K562 (cell line): ENCODE results near the gene SRP72. TPM values are rescaled to one million over a fixed set of nuclear protein-coding genes. Genes with fewer than 3 reads are reported as not detected.

Experiments
- ATAC-seq: fragments of 200-7000 bp; cut with Tn5 transposase; 3 replicates; pipeline ENCODE4 v1.9.1; 2020; ENCODE audit warnings: moderate library complexity
- BruUV-seq: library from RNA; stranded (reverse); fragments of 400-500 nt; replicated peaks from 2 replicates; lab custom pipeline; 2021; lab: Mats Ljungman, UMichigan
- CTCF ChIA-PET: fragments of 300-600 bp; formaldehyde crosslinking; extraction: SDS; loops from one replicate; lab custom pipeline; 2021; ENCODE audit warnings: low intra/inter-chr PET ratio; lab: Yijun Ruan, JAX
- POLR2A ChIA-PET: fragments of 300-600, 350-650 bp; sonication (Branson Sonifier 250); formaldehyde crosslinking; extraction: SDS; loops from one replicate; lab custom pipeline; 2021; ENCODE audit warnings: antibody characterized with exemption, inconsistent platforms; lab: Yijun Ruan, JAX
- DNase-seq, 4 experiments: peaks; one replicate each; pipeline versions ENCODE4 v3.0.0 to v3.0.0-alpha.2; 2011 to 2018; ENCODE audit warnings: low spot score in 3 of 4, mixed read lengths in 3 of 4; ENCODE audit errors: extremely low read depth in 1 of 4
- FAIRE-seq: peaks from 2 replicates; lab custom pipeline; 2011; peaks lifted over from hg19 to GRCh38; lab: Jason Lieb, UNC
- H2AFZ ChIP-seq: 2 replicates; pipeline ENCODE4 v1.6.0; 2011; ENCODE audit warnings: low read depth, low read length, control low read depth, inconsistent platforms
- H3K27ac ChIP-seq: fragments of 200-600 bp; 3 replicates; pipeline ENCODE4 v1.8.0; 2011; ENCODE audit warnings: low read depth, mild to moderate bottlenecking, control low read depth, inconsistent platforms, low read length, moderate library complexity, mixed read lengths; ENCODE audit errors: extremely low read depth
- H3K27me3 ChIP-seq, 2 experiments: fragments of 300-600 bp in 1 of 2; 2 replicates in 1 of 2; 3 replicates in 1 of 2; pipeline versions ENCODE4 v1.6.0 to v1.8.0; 2011; ENCODE audit warnings: inconsistent platforms in 2 of 2, low read length in 2 of 2, mild to moderate bottlenecking in 1 of 2, mixed read lengths in 1 of 2, moderate library complexity in 1 of 2; ENCODE audit not compliant: control insufficient read depth in 2 of 2, insufficient read depth in 2 of 2
- H3K36me3 ChIP-seq: fragments of 300-600 bp; 3 replicates; pipeline ENCODE4 v1.8.0; 2011; ENCODE audit warnings: mild to moderate bottlenecking, low read length, inconsistent platforms; ENCODE audit not compliant: control insufficient read depth, insufficient read depth
- H3K4me1 ChIP-seq, 2 experiments: fragments of 200-600 bp in 1 of 2; replicated peaks in 1 of 2; 2 replicates in 1 of 2; 3 replicates in 1 of 2; pipeline versions ENCODE4 v1.5.1 to v1.8.0; 2011; ENCODE audit warnings: inconsistent platforms in 2 of 2, low read length in 2 of 2, mild to moderate bottlenecking in 1 of 2, mixed read lengths in 1 of 2, moderate library complexity in 1 of 2; ENCODE audit not compliant: control insufficient read depth in 2 of 2, insufficient read depth in 2 of 2
- H3K4me2 ChIP-seq: 2 replicates; pipeline ENCODE4 v1.6.1; 2011; ENCODE audit warnings: low read length, control low read depth, inconsistent platforms, mixed read lengths; ENCODE audit not compliant: insufficient read depth
- H3K4me3 ChIP-seq: fragments of 200-600 bp; sonication (generic), shearing (Covaris generic); 2 replicates; pipeline ENCODE4 v1.5.1; 2016; ENCODE audit warnings: control low read depth, inconsistent platforms
- H3K79me2 ChIP-seq: fragments of 200-600 bp; 3 replicates; pipeline ENCODE4 v1.8.0; 2011; ENCODE audit warnings: low read length, inconsistent platforms; ENCODE audit not compliant: control insufficient read depth, insufficient read depth
- H3K9ac ChIP-seq, 2 experiments: 2 replicates each; pipeline versions ENCODE4 v1.6.0 to v1.6.1; 2011; ENCODE audit warnings: low read depth in 2 of 2, low read length in 2 of 2, control low read depth in 1 of 2, inconsistent platforms in 1 of 2, mild to moderate bottlenecking in 1 of 2, mixed read lengths in 1 of 2; ENCODE audit not compliant: insufficient read depth in 1 of 2
- H3K9me1 ChIP-seq: one replicate; pipeline ENCODE4 v1.6.0; 2011; ENCODE audit warnings: inconsistent platforms, mild to moderate bottlenecking, low read length, moderate library complexity; ENCODE audit not compliant: control insufficient read depth, insufficient read depth
- H3K9me3 ChIP-seq: replicated peaks from 2 replicates; pipeline ENCODE4 v1.5.1; 2011; ENCODE audit warnings: low read depth, low read length, inconsistent platforms; ENCODE audit not compliant: control insufficient read depth, insufficient read depth
- H4K20me1 ChIP-seq: replicated peaks from 2 replicates; pipeline ENCODE4 v1.6.1; 2011; ENCODE audit warnings: low read length, inconsistent platforms, mixed read lengths; ENCODE audit not compliant: control insufficient read depth, insufficient read depth
- CEBPG ChIP-seq, 3 experiments: fragments of 200-800 bp in 1 of 3; sonication (Bioruptor generic) in 1 of 3; sonication (generic) in 1 of 3; formaldehyde crosslinking in 1 of 3; IDR thresholded peaks in 2 of 3; conservative IDR thresholded peaks in 1 of 3; 2 replicates each; pipeline versions ENCODE4 v1.6.1 to v1.8.0; 2016 to 2022; ENCODE audit warnings: missing compliant biosample characterization in 2 of 3, missing genetic modification characterization in 2 of 3, mild to moderate bottlenecking in 1 of 3, missing genetic modification reagents in 1 of 3
- EP300 ChIP-seq: IDR thresholded peaks from 2 replicates; pipeline ENCODE4 v1.6.1; 2012; ENCODE audit warnings: low read length, improper control_type of control experiment
- POLR2H ChIP-seq: IDR thresholded peaks from 2 replicates; pipeline ENCODE4 v1.6.1; 2016; ENCODE audit warnings: missing genetic modification characterization, low read depth, mild to moderate bottlenecking, control low read depth, missing compliant biosample characterization, moderate library complexity
- ZNF584 ChIP-seq: fragments of 200-800 bp; sonication (Bioruptor generic); IDR thresholded peaks from 2 replicates; pipeline ENCODE4 v1.6.1; 2016; ENCODE audit warnings: low read depth, mild to moderate bottlenecking, missing genetic modification characterization, missing compliant biosample characterization
- ZNF668 ChIP-seq: fragments of 250-450 bp; sonication (Bioruptor Pico); IDR thresholded peaks from 2 replicates; pipeline ENCODE4 v1.8.0; 2022; ENCODE audit warnings: mild to moderate bottlenecking, inconsistent platforms
- WGBS: fragments of 100-300 bp; shearing (Covaris generic); methylation state at CpG from one replicate; pipeline ENCODE4 v1.1.6; 2016; ENCODE audit warnings: low coverage, mixed read lengths; ENCODE audit not compliant: insufficient coverage; ENCODE audit errors: missing lambda C conversion rate; 5-methylcytosine and 5-hydroxymethylcytosine counted together
- in situ Hi-C: fragments of 300-500 bp; cut with MboI; formaldehyde crosslinking; loops from 4 replicates; pipeline ENCODE4 v1.15.0; 2018; ENCODE audit warnings: inconsistent platforms, mixed read lengths
- intact Hi-C: fragments of 100-400 bp; cut with micrococcal nuclease; formaldehyde crosslinking; loops from 2 replicates; pipeline ENCODE4 v1.14.2; 2022
- polyA plus RNA-seq, 8 experiments: library from polyadenylated mRNA; depleted of rRNA in 4 of 8; stranded (reverse) in 5 of 8; unstranded in 3 of 8; fragments of >200 nt; fragmentation: Nextera tagmentation in 2 of 8; fragmentation: Illumina TruSeq in 1 of 8; extraction: Ambion mirVana in 2 of 8; extraction: Trizol in 1 of 8; gene quantifications; 2 replicates each; pipeline versions ENCODE4 v1.2.1 to v1.2.3, GENCODE V29; 2011 to 2014; ENCODE audit warnings: inconsistent platforms in 1 of 8, missing spikeins in 1 of 8
- total RNA-seq, 7 experiments: library from RNA; depleted of rRNA in 6 of 7; stranded (reverse); fragments of >200 nt in 6 of 7; fragmentation: Illumina TruSeq in 2 of 7; extraction: Trizol in 2 of 7; gene quantifications; 2 replicates each; pipeline versions ENCODE4 v1.2.1 to v1.2.3, GENCODE V29; 2011 to 2021; ENCODE audit warnings: low replicate concordance in 1 of 7
- TF ChIP-seq, protein P1 (sequence below), 2 experiments: fragments of 450-650 bp in 1 of 2; sonication (generic) in 1 of 2; formaldehyde crosslinking in 1 of 2; IDR thresholded peaks in 1 of 2; conservative IDR thresholded peaks in 1 of 2; 2 replicates each; pipeline versions ENCODE4 v1.6.1 to v1.8.1; 2016 to 2023; ENCODE audit warnings: mild to moderate bottlenecking in 2 of 2, moderate library complexity in 2 of 2, inconsistent platforms in 1 of 2, missing genetic modification reagents in 1 of 2
- TF ChIP-seq, protein P2 (sequence below): fragments of 250-450 bp; sonication (Bioruptor Pico); IDR thresholded peaks from 2 replicates; pipeline ENCODE4 v1.5.0; 2021; ENCODE audit warnings: mild to moderate bottlenecking, borderline replicate concordance
- TF ChIP-seq, protein P3 (sequence below), 2 experiments: fragments of 150-350 bp in 1 of 2; IDR thresholded peaks; 2 replicates each; pipeline ENCODE4 v1.6.1; 2012 to 2016; ENCODE audit warnings: low read depth in 2 of 2, low read length in 2 of 2, mild to moderate bottlenecking in 1 of 2, moderate library complexity in 1 of 2
- TF ChIP-seq, protein P4 (sequence below): fragments of 450-650 bp; formaldehyde crosslinking; IDR thresholded peaks from 2 replicates; pipeline ENCODE4 v1.4.0; 2022; ENCODE audit warnings: mild to moderate bottlenecking, moderate library complexity

SRP72 gene
- total and polyA plus RNA-seq, 9 of the 15 experiments (the other 6 are each of a cell fraction or from before 2014, with no cell fraction given): 124 to 341 (median 202) TPM

DNA sequence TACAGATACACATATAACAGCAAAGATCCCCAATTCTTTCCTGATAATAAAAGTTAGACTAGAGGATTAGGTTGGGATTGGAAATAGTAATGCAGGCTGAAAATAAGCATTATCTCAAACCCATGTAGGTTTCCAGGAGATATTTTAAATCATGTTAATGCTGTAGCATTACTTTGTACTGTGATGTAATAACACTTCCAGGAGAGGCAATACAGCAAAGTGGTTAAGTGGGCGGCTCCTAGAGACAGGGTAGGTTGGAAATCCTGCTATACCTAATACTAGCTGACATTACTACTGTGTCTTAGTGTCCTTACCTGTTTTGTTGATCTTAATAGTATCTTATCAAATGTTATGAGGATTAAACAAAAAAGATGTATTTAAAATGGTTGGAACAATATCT lies 21.7 kb upstream of the SRP72 start:
- Histone ChIP-seq H3K9me1 (no peaks in the 10 kb centered on the region), H3K27me3 (no peaks in the 10 kb centered on the region), H3K4me3 (no peak overlapping the region), H3K9ac (no peak overlapping the region), H3K4me2 (no peak overlapping the region), H4K20me1 (peaks cover 3% of the 10 kb centered on the region; the same call in 1 of the 2 replicates), H3K79me2 (peaks cover 78% of the 10 kb centered on the region), H3K4me1 (peaks cover 0 to 3% of the 10 kb centered on the region in 2 experiments; a peak in 2 of 5 replicates), H3K9me3 (no peaks in the 10 kb centered on the region), H3K27ac (no peak overlapping the region), H2AFZ (no peak overlapping the region), H3K36me3 (peaks cover 98% of the 10 kb centered on the region)
- in situ Hi-C loops (no loop called here), intact Hi-C loops (no loop called here)
- DNase-seq: no peak
- ATAC-seq: peak; percentile 90
- BruUV-seq: no TSS peak
- ChIA-PET CTCF (no interaction called here), POLR2A (interaction anchor here (1.0 to 2.8 kb wide), 2 partner anchors 11 to 12 kb away, joined by 4 to 17 read pairs; partner anchors contain the start of genes PAICS and PPAT)
- TF ChIP-seq, protein P1, sequence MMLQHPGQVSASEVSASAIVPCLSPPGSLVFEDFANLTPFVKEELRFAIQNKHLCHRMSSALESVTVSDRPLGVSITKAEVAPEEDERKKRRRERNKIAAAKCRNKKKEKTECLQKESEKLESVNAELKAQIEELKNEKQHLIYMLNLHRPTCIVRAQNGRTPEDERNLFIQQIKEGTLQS (IDR thresholded peaks at IDR 0.05): peak; percentile 46; the same call in 1 of the 2 replicates
- TF ChIP-seq, protein P1 (CRISPR knock-in tag; conservative IDR thresholded peaks at IDR 0.05): no peak
- TF ChIP-seq CEBPG (CRISPR knock-in tag; IDR thresholded peaks at IDR 0.05) (peak; percentile 54; the same call in 1 of the 2 replicates), CEBPG (tag; conservative IDR thresholded peaks at IDR 0.05 in 1 of 2, IDR thresholded peaks at IDR 0.05 in 1 of 2) (peak; percentile 53 to 93), ZNF584 (CRISPR knock-in tag) (0 out of 2 replicates have a peak, but pooled peaks have one; percentile 45), EP300 (peak; percentile 19; the same call in 1 of the 2 replicates), POLR2H (tag) (peak; percentile 28; the same call in 1 of the 2 replicates), ZNF668 (CRISPR knock-in tag) (no peak)
- TF ChIP-seq, protein P2, sequence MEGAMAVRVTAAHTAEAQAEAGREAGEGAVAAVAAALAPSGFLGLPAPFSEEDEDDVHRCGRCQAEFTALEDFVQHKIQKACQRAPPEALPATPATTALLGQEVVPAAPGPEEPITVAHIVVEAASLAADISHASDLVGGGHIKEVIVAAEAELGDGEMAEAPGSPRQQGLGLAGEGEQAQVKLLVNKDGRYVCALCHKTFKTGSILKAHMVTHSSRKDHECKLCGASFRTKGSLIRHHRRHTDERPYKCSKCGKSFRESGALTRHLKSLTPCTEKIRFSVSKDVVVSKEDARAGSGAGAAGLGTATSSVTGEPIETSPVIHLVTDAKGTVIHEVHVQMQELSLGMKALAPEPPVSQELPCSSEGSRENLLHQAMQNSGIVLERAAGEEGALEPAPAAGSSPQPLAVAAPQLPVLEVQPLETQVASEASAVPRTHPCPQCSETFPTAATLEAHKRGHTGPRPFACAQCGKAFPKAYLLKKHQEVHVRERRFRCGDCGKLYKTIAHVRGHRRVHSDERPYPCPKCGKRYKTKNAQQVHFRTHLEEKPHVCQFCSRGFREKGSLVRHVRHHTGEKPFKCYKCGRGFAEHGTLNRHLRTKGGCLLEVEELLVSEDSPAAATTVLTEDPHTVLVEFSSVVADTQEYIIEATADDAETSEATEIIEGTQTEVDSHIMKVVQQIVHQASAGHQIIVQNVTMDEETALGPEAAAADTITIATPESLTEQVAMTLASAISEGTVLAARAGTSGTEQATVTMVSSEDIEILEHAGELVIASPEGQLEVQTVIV (CRISPR knock-in tag): no peak
- TF ChIP-seq, protein P3, sequence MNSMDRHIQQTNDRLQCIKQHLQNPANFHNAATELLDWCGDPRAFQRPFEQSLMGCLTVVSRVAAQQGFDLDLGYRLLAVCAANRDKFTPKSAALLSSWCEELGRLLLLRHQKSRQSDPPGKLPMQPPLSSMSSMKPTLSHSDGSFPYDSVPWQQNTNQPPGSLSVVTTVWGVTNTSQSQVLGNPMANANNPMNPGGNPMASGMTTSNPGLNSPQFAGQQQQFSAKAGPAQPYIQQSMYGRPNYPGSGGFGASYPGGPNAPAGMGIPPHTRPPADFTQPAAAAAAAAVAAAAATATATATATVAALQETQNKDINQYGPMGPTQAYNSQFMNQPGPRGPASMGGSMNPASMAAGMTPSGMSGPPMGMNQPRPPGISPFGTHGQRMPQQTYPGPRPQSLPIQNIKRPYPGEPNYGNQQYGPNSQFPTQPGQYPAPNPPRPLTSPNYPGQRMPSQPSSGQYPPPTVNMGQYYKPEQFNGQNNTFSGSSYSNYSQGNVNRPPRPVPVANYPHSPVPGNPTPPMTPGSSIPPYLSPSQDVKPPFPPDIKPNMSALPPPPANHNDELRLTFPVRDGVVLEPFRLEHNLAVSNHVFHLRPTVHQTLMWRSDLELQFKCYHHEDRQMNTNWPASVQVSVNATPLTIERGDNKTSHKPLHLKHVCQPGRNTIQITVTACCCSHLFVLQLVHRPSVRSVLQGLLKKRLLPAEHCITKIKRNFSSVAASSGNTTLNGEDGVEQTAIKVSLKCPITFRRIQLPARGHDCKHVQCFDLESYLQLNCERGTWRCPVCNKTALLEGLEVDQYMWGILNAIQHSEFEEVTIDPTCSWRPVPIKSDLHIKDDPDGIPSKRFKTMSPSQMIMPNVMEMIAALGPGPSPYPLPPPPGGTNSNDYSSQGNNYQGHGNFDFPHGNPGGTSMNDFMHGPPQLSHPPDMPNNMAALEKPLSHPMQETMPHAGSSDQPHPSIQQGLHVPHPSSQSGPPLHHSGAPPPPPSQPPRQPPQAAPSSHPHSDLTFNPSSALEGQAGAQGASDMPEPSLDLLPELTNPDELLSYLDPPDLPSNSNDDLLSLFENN (IDR thresholded peaks at IDR 0.05; ENCODE audit: low read depth in 2 of 2, low read length in 2 of 2): no peak
- TF ChIP-seq, protein P4, sequence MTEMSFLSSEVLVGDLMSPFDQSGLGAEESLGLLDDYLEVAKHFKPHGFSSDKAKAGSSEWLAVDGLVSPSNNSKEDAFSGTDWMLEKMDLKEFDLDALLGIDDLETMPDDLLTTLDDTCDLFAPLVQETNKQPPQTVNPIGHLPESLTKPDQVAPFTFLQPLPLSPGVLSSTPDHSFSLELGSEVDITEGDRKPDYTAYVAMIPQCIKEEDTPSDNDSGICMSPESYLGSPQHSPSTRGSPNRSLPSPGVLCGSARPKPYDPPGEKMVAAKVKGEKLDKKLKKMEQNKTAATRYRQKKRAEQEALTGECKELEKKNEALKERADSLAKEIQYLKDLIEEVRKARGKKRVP (CRISPR knock-in tag): peak; percentile 37; the same call in 1 of the 2 replicates
- no peak for FAIRE-seq
- 70% methylated on average over 1 of the region's 1 CpG for WGBS
